ENCODE measurements around the gene SMC3. TPM values are rescaled to one million over a fixed set of nuclear protein-coding genes. Genes with fewer than 3 reads are reported as not detected.

Gene SMC3
- total RNA-seq, 1 experiment from 2014 or later: 64.3 TPM

GRCh38 chr10:110576220-110576619 is 8.7 kb downstream of the SMC3 start:
- CTCF ChIA-PET: no interaction called here
- Histone ChIP-seq H3K79me2 (ENCODE audit: insufficient read depth, low read length) (peaks cover 75% of the 10 kb centered on the region), H4K20me1 (ENCODE audit: insufficient read depth) (peaks cover 26% of the 10 kb centered on the region; the same call in 1 of the 2 replicates), H3K9me2 (ENCODE audit: insufficient read depth) (no peaks in the 10 kb centered on the region), H3K36me3 (ENCODE audit: control insufficient read depth in 1 of 2, insufficient read depth in 2 of 2, low read length in 2 of 2) (peaks cover 48 to 51% of the 10 kb centered on the region in 2 experiments), H3K4me3 (replicated peaks in 1 of 2; ENCODE audit: low read depth in 1 of 2, low read length in 2 of 2) (no peak overlapping the region), H3K4me2 (ENCODE audit: low read length) (no peak overlapping the region), H3K27ac (ENCODE audit: low read depth, low read length) (no peak overlapping the region), H3K4me1 (ENCODE audit: control insufficient read depth in 1 of 2, insufficient read depth in 2 of 2, low read length in 2 of 2) (no peaks in the 10 kb centered on the region), H3K9ac (ENCODE audit: low read length) (no peak overlapping the region), H3K9me3 (ENCODE audit: control insufficient read depth in 1 of 2, insufficient read depth in 1 of 2, low read depth in 1 of 2, low read length in 2 of 2) (no peaks in the 10 kb centered on the region), H2AFZ (ENCODE audit: low read depth, low read length, poor library complexity, severe bottlenecking) (no peak overlapping the region), H3K27me3 (ENCODE audit: insufficient read depth, low read length) (no peaks in the 10 kb centered on the region)
- RAD21 ChIA-PET (ENCODE audit: low non-redundant PET in 1 of 2, low total read pairs in 2 of 2, uncharacterized antibody in 2 of 2, unreplicated experiment in 2 of 2): no interaction called here
- TF ChIP-seq EZH2phosphoT487 (IDR thresholded peaks at IDR 0.05; ENCODE audit: borderline replicate concordance): no peak
- no peak for TF ChIP-seq ZBTB33 (IDR thresholded peaks at IDR 0.05; ENCODE audit: extremely low read depth, insufficient replicate concordance, low read length)
- no peak for TF ChIP-seq ZFX (IDR thresholded peaks at IDR 0.05)
- no peak for TF ChIP-seq RAD21 (IDR thresholded peaks at IDR 0.05; ENCODE audit: low read depth)
- no peak for TF ChIP-seq CTCF (IDR thresholded peaks at IDR 0.05 in 2 of 3, conservative IDR thresholded peaks at IDR 0.05 in 1 of 3; ENCODE audit: borderline replicate concordance in 1 of 3, insufficient read depth in 1 of 3, low read depth in 2 of 3, low read length in 2 of 3)
- TF ChIP-seq ZNF274 (IDR thresholded peaks at IDR 0.05; ENCODE audit: low read depth, low read length): no peak
- no peak for TF ChIP-seq SIN3A (IDR thresholded peaks at IDR 0.05; ENCODE audit: low read depth)
- no peak for TF ChIP-seq JUND (IDR thresholded peaks at IDR 0.05)
- TF ChIP-seq YY1 (IDR thresholded peaks at IDR 0.05; ENCODE audit: extremely low read depth, insufficient replicate concordance, low read depth, low read length): no peak
- no peak for TF ChIP-seq POLR2AphosphoS5 (IDR thresholded peaks at IDR 0.05; ENCODE audit: low read depth, low read length)
- TF ChIP-seq MAX (IDR thresholded peaks at IDR 0.05): no peak
- BruUV-seq (replicated peaks): no TSS peak
- no peak for ATAC-seq
- POLR2A ChIA-PET: no interaction called here
- intact Hi-C loops (cut with micrococcal nuclease): no loop called here
- DNase-seq (ENCODE audit: low read depth, low spot score): no peak

Measured in HCT116 (cell line).